ENCODE data around the gene PADI1.

GRCh38 chr1:17282836-17283235 lies 77.9 kb downstream of the PADI1 start:
- TF ChIP-seq POLR2A (IDR thresholded peaks at IDR 0.05) (no peak), CTCF (IDR thresholded peaks at IDR 0.05) (no peak), EP300 (IDR thresholded peaks at IDR 0.05) (no peak)

All from suprapubic skin (tissue), 3 donors.